Ectodermal cell (in vitro differentiated cells): Measurements from ENCODE around the gene SLC45A1.

Source experiments
- H3K27ac ChIP-seq: 2 replicates; pipeline ENCODE4 v1.7.0; 2013; ENCODE audit warnings: mild to moderate bottlenecking, low read depth, low read length; ENCODE audit not compliant: insufficient read depth, poor library complexity, severe bottlenecking
- H3K27me3 ChIP-seq: 2 replicates; pipeline ENCODE4 v1.7.0; 2013; ENCODE audit warnings: mild to moderate bottlenecking, low read length; ENCODE audit not compliant: insufficient read depth, control insufficient read depth, poor library complexity, severe bottlenecking
- H3K36me3 ChIP-seq: one replicate; pipeline ENCODE4 v1.7.0; 2013; ENCODE audit warnings: low read length; ENCODE audit not compliant: control insufficient read depth, insufficient read depth
- H3K4me1 ChIP-seq: one replicate; pipeline ENCODE4 v1.7.0; 2013; ENCODE audit warnings: low read length; ENCODE audit not compliant: control insufficient read depth, insufficient read depth
- H3K4me3 ChIP-seq: 2 replicates; pipeline ENCODE4 v1.7.0; 2013; ENCODE audit warnings: low read depth, low read length, control low read depth; ENCODE audit not compliant: insufficient read depth
- H3K9me3 ChIP-seq: 2 replicates; pipeline ENCODE4 v1.7.0; 2013; ENCODE audit warnings: mild to moderate bottlenecking, low read length, moderate library complexity; ENCODE audit not compliant: control insufficient read depth
- WGBS, 2 experiments: methylation state at CpG; one replicate each; pipeline ENCODE4 v1.1.7; 2013; ENCODE audit warnings: missing lambda C conversion rate in 2 of 2; 5-methylcytosine and 5-hydroxymethylcytosine counted together

Gene SLC45A1

DNA sequence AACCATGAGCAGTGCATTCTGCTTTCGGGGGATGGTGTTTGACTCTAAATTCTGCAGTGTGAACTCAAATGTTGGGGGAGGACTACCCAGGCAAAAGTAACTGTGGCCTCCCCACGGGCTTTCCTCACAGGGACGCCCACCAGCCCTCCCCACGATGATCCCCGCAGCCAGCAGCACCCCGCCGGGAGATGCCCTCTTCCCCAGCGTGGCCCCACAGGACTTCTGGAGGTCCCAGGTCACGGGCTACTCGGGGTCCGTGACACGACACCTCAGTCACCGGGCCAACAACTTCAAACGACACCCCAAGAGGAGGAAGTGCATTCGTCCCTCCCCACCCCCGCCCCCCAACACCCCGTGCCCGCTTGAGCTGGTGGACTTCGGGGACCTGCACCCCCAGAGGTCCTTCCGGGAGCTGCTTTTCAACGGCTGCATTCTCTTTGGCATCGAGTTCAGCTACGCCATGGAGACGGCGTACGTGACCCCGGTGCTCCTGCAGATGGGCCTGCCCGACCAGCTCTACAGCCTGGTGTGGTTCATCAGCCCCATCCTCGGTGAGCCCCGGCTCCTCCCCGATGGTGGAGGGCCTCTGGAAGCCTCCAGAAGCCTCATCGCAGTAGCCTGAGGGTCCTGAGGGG, 6.4 kb downstream of the SLC45A1 start:
- H3K4me3 ChIP-seq = no peak overlapping the region
- 94 to 96% methylated on average over 32 of the region's 32 CpGs for WGBS, 2 experiments
- H3K36me3 ChIP-seq = no peaks in the 10 kb centered on the region
- no peaks in the 10 kb centered on the region for H3K9me3 ChIP-seq
- no peak overlapping the region for H3K27ac ChIP-seq
- peaks cover 6% of the 10 kb centered on the region for H3K27me3 ChIP-seq
- no peaks in the 10 kb centered on the region for H3K4me1 ChIP-seq

DNA sequence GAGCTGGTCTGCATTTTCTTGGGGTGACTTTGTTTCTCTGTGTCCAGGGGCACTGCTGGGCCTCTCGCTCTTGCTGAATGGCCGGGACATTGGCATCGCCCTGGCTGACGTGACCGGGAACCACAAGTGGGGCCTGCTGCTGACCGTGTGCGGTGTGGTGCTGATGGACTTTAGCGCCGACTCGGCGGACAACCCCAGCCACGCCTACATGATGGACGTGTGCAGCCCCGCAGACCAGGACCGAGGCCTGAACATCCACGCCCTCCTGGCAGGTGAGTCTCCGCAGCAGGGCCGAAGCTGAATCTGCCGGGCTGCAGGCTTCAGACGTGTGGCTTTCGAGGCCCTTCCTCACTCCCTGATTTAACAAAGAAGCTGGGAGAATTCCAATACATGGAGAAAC, 7.9 kb downstream of the SLC45A1 start:
- H3K27me3 ChIP-seq = no peaks in the 10 kb centered on the region

DNA sequence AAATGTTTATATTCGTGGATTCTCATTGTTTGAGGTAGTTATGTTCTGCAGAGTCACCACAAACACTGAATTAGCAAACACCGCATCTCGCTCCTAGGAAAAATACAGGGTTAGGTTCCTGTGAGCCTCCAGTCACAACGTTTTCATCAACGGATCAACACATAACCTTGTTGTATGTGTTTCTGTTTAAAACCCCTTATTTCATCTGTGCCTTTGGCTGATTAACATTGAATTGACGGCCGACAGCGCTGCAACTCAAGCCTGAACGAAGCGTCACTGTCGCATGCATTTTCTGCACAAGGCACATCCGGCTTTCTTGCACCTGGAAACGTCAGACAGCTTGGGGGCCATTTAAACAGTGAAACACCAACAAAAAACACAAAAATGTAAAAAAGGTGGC, 8.4 kb downstream of the SLC45A1 start:
- Histone ChIP-seq H3K27ac (no peak overlapping the region), H3K9me3 (no peaks in the 10 kb centered on the region), H3K36me3 (no peaks in the 10 kb centered on the region), H3K27me3 (no peaks in the 10 kb centered on the region), H3K4me1 (no peaks in the 10 kb centered on the region), H3K4me3 (no peak overlapping the region)
- WGBS, 2 experiments = 93 to 96% methylated on average over 13 of the region's 13 CpGs

More for the DNA sequence above, 7.9 kb downstream of the SLC45A1 start:
- Histone ChIP-seq H3K36me3 (no peaks in the 10 kb centered on the region), H3K9me3 (no peaks in the 10 kb centered on the region), H3K27ac (no peak overlapping the region), H3K4me3 (no peak overlapping the region), H3K4me1 (no peaks in the 10 kb centered on the region)
- 94 to 96% methylated on average over 21 of the region's 21 CpGs for WGBS, 2 experiments

DNA sequence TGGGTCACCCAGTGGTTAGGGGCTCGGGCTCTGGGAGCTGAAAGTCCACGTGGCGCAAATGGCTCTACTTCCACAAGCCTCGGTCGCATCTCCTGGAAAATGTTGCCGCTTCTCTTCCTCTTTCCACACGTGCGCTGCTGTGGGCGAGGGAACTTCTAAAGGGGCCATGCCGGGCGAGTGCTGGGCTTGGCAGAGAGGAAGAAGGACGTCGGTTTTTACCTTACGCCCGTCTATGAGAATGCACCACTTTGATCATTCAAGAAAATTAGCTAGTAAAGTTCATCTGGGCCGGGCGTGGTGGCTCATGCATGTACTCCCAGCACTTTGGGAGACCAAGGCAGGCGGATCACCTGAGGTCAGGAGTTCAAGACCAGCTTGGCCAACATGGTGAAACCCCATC, 10.4 kb downstream of the SLC45A1 start:
- Histone ChIP-seq H3K4me3 (no peak overlapping the region), H3K36me3 (no peaks in the 10 kb centered on the region), H3K27ac (no peak overlapping the region), H3K27me3 (no peaks in the 10 kb centered on the region), H3K4me1 (no peaks in the 10 kb centered on the region), H3K9me3 (no peaks in the 10 kb centered on the region)
- WGBS, 2 experiments = 92 to 94% methylated on average over 18 of the region's 18 CpGs

DNA sequence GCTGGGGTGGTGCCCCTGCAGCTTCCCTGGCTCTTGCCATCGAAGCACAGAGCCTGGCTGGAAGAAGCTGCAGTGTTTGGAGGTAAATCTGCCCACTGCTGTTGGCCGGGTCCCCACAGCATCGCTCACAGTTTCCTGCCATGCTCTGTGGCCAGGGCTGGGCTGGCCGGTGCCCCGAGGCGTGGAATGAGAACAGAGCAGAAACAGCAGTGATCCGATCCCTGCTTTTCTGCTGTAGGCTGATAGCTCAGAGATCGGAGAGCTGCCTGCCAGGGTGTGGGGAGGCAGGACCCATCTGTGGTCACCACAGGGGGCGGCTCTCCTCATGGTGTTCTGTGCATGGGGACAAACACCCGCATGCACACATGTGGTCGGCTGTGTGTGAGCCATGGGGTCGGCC, 11.5 kb downstream of the SLC45A1 start:
- Histone ChIP-seq H3K9me3 (no peaks in the 10 kb centered on the region), H3K27ac (no peak overlapping the region), H3K4me1 (no peaks in the 10 kb centered on the region)

DNA sequence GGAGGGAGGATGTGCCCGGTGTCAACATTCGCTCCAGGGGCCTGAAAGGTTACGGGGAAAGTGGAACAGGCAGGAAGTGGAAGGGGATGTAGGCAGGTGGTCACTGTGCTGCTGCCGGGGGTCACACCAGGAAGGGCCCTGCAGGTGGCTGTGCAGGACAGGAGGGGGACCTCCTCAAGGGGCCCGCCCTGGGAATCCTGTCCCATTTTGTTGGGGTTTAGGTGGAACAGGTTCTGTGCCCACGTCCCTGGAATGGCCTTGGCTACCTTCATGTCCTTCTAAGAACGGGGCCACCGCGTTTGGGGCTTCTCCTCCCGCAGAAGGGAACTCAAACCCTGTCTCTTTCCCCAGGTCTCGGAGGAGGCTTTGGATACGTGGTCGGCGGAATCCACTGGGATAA, 11.9 kb downstream of the SLC45A1 start:
- H3K27ac ChIP-seq = no peak overlapping the region
- no peak overlapping the region for H3K4me3 ChIP-seq
- H3K9me3 ChIP-seq = no peaks in the 10 kb centered on the region
- WGBS, 2 experiments = 94 to 95% methylated on average over 14 of the region's 14 CpGs
- no peaks in the 10 kb centered on the region for H3K36me3 ChIP-seq
- H3K27me3 ChIP-seq = no peaks in the 10 kb centered on the region
- H3K4me1 ChIP-seq = no peaks in the 10 kb centered on the region

More for the DNA sequence above, 11.5 kb downstream of the SLC45A1 start:
- Histone ChIP-seq H3K4me3 (no peak overlapping the region), H3K36me3 (no peaks in the 10 kb centered on the region), H3K27me3 (no peaks in the 10 kb centered on the region)
- WGBS, 2 experiments = 92% methylated on average over 12 of the region's 12 CpGs

DNA sequence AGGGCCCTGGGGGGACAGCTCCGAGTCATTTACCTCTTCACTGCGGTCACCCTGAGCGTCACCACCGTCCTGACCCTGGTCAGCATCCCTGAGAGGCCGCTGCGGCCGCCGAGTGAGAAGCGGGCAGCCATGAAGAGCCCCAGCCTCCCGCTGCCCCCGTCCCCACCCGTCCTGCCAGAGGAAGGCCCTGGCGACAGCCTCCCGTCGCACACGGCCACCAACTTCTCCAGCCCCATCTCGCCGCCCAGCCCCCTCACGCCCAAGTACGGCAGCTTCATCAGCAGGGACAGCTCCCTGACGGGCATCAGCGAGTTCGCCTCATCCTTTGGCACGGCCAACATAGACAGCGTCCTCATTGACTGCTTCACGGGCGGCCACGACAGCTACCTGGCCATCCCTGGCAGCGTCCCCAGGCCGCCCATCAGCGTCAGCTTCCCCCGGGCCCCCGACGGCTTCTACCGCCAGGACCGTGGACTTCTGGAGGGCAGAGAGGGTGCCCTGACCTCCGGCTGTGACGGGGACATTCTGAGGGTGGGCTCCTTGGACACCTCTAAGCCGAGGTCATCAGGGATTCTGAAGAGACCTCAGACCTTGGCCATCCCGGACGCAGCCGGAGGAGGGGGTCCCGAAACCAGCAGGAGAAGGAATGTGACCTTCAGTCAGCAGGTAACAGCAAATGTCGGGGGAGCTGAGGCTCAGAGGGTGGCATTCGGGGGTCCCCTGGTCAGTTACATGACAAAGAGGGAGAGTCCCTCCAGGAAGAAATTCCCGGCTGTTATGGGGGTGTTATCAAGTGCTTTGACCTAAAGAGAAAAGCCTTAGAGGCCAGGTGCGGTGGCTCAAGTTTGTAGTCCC, 12.6 kb downstream of the SLC45A1 start:
- Histone ChIP-seq H3K27me3 (no peaks in the 10 kb centered on the region), H3K9me3 (no peaks in the 10 kb centered on the region), H3K4me3 (no peak overlapping the region), H3K27ac (no peak overlapping the region), H3K36me3 (no peaks in the 10 kb centered on the region), H3K4me1 (no peaks in the 10 kb centered on the region)
- WGBS, 2 experiments = 94% methylated on average over 47 of the region's 47 CpGs

DNA sequence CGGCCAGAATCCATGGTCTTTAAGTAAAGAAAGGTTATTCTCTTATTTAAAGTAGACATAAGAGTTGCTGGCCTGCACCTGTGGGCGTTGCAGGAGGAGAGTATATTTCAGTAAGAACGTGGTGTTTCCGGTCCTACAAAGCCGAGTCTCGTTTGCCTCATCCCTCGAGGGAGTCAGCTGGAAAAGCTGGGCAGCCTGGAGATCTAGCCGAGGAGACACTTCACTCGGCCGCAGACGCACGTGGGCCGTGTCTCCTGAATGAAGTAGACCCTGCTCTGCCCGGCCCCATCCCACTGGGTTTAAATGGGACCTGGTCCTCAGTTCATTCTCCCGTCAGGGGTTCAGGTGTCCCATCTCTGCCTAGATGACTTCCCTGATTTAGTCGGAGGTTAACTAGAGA, 14.9 kb downstream of the SLC45A1 start:
- Histone ChIP-seq H3K27ac (no peak overlapping the region), H3K36me3 (no peaks in the 10 kb centered on the region), H3K27me3 (no peaks in the 10 kb centered on the region), H3K4me1 (no peaks in the 10 kb centered on the region), H3K9me3 (no peaks in the 10 kb centered on the region), H3K4me3 (no peak overlapping the region)
- 94 to 96% methylated on average over 15 to 16 of the region's 16 CpGs for WGBS, 2 experiments

DNA sequence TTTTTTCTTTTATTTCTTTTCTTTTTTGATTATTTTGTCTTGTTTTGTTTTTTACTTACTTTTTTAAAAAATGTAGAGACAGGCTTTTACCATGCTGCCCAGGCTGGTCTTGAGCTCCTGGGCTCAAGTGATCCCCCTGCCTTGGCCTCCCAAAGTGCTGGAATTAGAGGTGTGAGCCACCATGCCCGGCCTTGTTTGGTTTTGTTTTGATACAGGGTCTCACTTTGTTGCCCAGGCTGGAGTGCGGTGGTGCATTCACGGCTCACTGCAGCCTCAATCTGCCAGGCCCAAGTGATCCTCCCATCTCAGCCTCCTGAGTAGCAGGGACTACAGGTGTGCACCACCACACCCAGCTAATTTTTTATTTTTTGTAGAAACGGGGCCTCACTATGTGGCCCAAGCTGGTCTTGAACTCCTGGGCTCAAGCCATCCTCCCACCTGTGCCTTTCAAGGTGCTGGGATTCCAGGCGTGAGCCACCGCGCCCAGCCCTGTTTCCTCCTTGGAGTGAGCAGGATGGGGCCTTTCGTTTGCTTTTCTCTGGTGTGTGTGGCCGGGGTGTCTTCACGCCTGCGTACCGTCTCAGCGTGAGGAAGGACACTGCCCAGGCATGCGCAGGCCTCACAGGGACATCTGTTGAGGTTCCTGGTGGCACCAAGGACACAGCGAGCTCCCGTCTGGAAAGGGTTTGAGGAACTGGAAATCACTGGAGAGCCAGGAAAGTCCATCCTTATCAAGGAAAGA, 15.5 kb downstream of the SLC45A1 start:
- no peak overlapping the region for H3K27ac ChIP-seq
- 92% methylated on average over 16 of the region's 16 CpGs for WGBS, 2 experiments
- no peaks in the 10 kb centered on the region for H3K27me3 ChIP-seq
- H3K36me3 ChIP-seq = no peaks in the 10 kb centered on the region
- H3K4me3 ChIP-seq = no peak overlapping the region
- no peaks in the 10 kb centered on the region for H3K9me3 ChIP-seq
- H3K4me1 ChIP-seq = no peaks in the 10 kb centered on the region
